Measurements from ENCODE around the gene HTRA2. TPM values are rescaled to one million over a fixed set of nuclear protein-coding genes. Genes with fewer than 3 reads are reported as not detected.

The HTRA2 gene
- total and polyA plus RNA-seq, 12 donors: 21.2 to 41.0 (median 25.6) TPM

GRCh38 chr2:74551530-74551929 is 21.8 kb downstream of the HTRA2 start:
- Histone ChIP-seq H3K27ac (no peak overlapping the region), H3K4me3 (no peak overlapping the region), H3K9me3 (no peaks in the 10 kb centered on the region), H3K27me3 (peaks cover 0 to 19% (median 0%) of the 10 kb centered on the region in 7 donors), H3K4me1 (peaks cover 12 to 52% (median 30%) of the 10 kb centered on the region in 9 donors), H3K36me3 (peaks cover 0 to 6% (median 0%) of the 10 kb centered on the region in 9 donors)
- no peak for DNase-seq
- no peak for ATAC-seq
- intact Hi-C loops (cut with DNase I): no loop called here
- no peak for TF ChIP-seq CTCF (IDR thresholded peaks at IDR 0.05)

- WGBS, 2 donors: 68 to 71% methylated on average over 21 of the region's 21 CpGs
- ATAC-seq (no peak), DNase-seq (no peak)
Measured at GRCh38 chr2:74551942-74552913, 22.5 kb downstream of the HTRA2 start.

GRCh38 chr2:74552914-74553811 is 23.4 kb downstream of the HTRA2 start:
- DNase-seq: no peak
- 49 to 52% methylated on average over 27 of the region's 27 CpGs for WGBS, 2 donors
- H3K27ac ChIP-seq: peak overlapping the region; percentile 43 to 91 (median 89)
- TF ChIP-seq CTCF (IDR thresholded peaks at IDR 0.05): no peak
- intact Hi-C loops (cut with DNase I): loop anchor here in 1 of 10 donors (2.0 kb wide), 1 partner anchor 22 kb away; no protein-coding TSS in a partner anchor
- H3K4me1 ChIP-seq: peaks cover 12 to 52% (median 26%) of the 10 kb centered on the region in 9 donors
- H3K9me3 ChIP-seq: no peaks in the 10 kb centered on the region
- H3K27me3 ChIP-seq: peaks cover 0 to 15% (median 0%) of the 10 kb centered on the region in 7 donors
- peak in 1 of 8 donors; percentile 1 for ATAC-seq
- H3K4me3 ChIP-seq: peak overlapping the region; percentile 40 to 83 (median 76)
- peaks cover 0 to 11% (median 0%) of the 10 kb centered on the region in 9 donors for H3K36me3 ChIP-seq

More at GRCh38 chr2:74551942-74552913, 22.5 kb downstream of the HTRA2 start:
- Histone ChIP-seq H3K4me3 (peak overlapping the region in 7 of 10 donors; percentile 67 to 83 (median 79)), H3K27me3 (peaks cover 0 to 19% (median 0%) of the 10 kb centered on the region in 7 donors), H3K9me3 (no peaks in the 10 kb centered on the region), H3K27ac (peak overlapping the region in 6 of 10 donors; percentile 81 to 91 (median 90)), H3K4me1 (peaks cover 12 to 54% (median 30%) of the 10 kb centered on the region in 9 donors), H3K36me3 (peaks cover 0 to 11% (median 0%) of the 10 kb centered on the region in 9 donors)
- TF ChIP-seq CTCF (IDR thresholded peaks at IDR 0.05): no peak
- intact Hi-C loops (cut with DNase I): loop anchor here in 1 of 10 donors (2.0 kb wide), 1 partner anchor 21 kb away; no protein-coding TSS in a partner anchor
